ENCODE measurements around the gene PCNX2. TPM values are rescaled to one million over a fixed set of nuclear protein-coding genes. Genes with fewer than 3 reads are reported as not detected.
"Not testable (repeated sequence)": the region's sequence is repeated elsewhere in the genome, so short reads cannot be mapped to it uniquely, and the experiment has no call there.

PCNX2 gene
- total RNA-seq, 2 experiments from 2014 or later: 11.5 to 12.2 TPM

- peaks cover 9% of the 10 kb centered on the region for H3K9me3 Mint-ChIP-seq
- no peak overlapping the region for H3K4me3 Mint-ChIP-seq
- DNase-seq: no peak
- no peak overlapping the region for H3K27ac Mint-ChIP-seq
- CTCF ChIA-PET: no interaction called here
- peaks cover 72% of the 10 kb centered on the region for H3K36me3 Mint-ChIP-seq (ENCODE audit: low read depth)
- H3K27me3 Mint-ChIP-seq (ENCODE audit: low read depth): no peaks in the 10 kb centered on the region
- no peaks in the 10 kb centered on the region for H3K4me1 Mint-ChIP-seq (ENCODE audit: low read depth)
- intact Hi-C loops (cut with micrococcal nuclease): no loop called here
Measured at GRCh38 chr1:233197940-233198339, 97.6 kb downstream of the PCNX2 start.

- CTCF ChIA-PET: interaction anchor here (0.6 kb wide), 1 partner anchor 12 kb away, joined by 3 read pairs; no protein-coding TSS in a partner anchor
- no peak overlapping the region for H3K27ac Mint-ChIP-seq
- no peaks in the 10 kb centered on the region for H3K27me3 Mint-ChIP-seq (ENCODE audit: low read depth)
- peaks cover 9% of the 10 kb centered on the region for H3K9me3 Mint-ChIP-seq
- no peak overlapping the region for H3K4me3 Mint-ChIP-seq
- H3K36me3 Mint-ChIP-seq (ENCODE audit: low read depth): peaks cover 61% of the 10 kb centered on the region
- DNase-seq: no peak
- intact Hi-C loops (cut with micrococcal nuclease): no loop called here
- no peaks in the 10 kb centered on the region for H3K4me1 Mint-ChIP-seq (ENCODE audit: low read depth)
Measured at GRCh38 chr1:233193741-233194140, 101.8 kb downstream of the PCNX2 start.

- peaks cover 7% of the 10 kb centered on the region for H3K9me3 Mint-ChIP-seq
- H3K27me3 Mint-ChIP-seq (ENCODE audit: low read depth): no peaks in the 10 kb centered on the region
Measured at GRCh38 chr1:233190987-233191386, 104.5 kb downstream of the PCNX2 start.

DNA sequence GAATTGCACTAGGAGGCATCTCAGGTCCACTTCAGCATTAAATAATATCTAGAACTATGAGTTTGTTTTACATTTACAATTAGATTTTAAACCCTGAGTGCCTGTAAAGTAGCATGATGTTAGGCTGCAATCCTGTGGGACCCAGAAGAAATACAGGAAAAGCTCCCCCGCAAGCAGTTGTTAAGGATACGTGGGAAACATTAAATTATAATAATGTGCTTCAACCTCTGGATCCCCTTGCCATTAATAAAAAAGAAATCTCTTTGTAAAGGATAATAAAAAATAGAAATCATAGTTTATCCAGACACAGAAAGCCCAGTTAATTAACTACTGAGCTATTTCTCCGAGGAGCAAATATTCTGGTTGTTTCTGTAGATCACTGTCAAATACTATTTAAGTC is 106.0 kb downstream of the PCNX2 start:
- intact Hi-C loops (cut with micrococcal nuclease): no loop called here
- CTCF ChIA-PET: no interaction called here
- H3K36me3 Mint-ChIP-seq (ENCODE audit: low read depth): peaks cover 37% of the 10 kb centered on the region
- no peak overlapping the region for H3K27ac Mint-ChIP-seq
- DNase-seq: no peak
- no peak overlapping the region for H3K4me3 Mint-ChIP-seq
- H3K9me3 Mint-ChIP-seq: peaks cover 6% of the 10 kb centered on the region
- no peaks in the 10 kb centered on the region for H3K27me3 Mint-ChIP-seq (ENCODE audit: low read depth)
- H3K4me1 Mint-ChIP-seq (ENCODE audit: low read depth): no peaks in the 10 kb centered on the region

More at GRCh38 chr1:233190987-233191386, 104.5 kb downstream of the PCNX2 start:
- CTCF ChIA-PET: no interaction called here
- Mint-ChIP-seq H3K36me3 (ENCODE audit: low read depth) (peaks cover 47% of the 10 kb centered on the region), H3K4me1 (ENCODE audit: low read depth) (no peaks in the 10 kb centered on the region), H3K27ac (no peak overlapping the region), H3K4me3 (no peak overlapping the region)
- intact Hi-C loops (cut with micrococcal nuclease): no loop called here
- no peak for DNase-seq

DNA sequence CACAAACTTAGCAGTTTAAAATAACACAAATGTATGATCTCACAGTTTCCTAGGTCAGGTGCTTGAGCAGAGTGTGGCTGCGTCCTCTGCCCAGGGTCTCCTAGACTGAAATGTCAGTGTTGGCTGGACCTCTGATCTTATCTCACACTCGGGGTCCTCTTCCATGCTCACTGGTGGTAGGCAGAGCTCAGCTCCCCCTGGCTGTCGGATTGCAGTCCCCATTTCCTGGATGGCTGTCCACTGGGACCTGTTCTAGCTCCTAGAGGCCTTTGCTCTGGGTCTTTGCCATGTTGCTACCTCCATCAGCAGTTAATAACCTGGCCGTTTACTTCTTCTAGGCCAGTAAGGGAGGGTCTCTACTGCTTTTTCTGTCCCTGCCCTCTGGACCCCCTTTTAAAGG is 107.5 kb downstream of the PCNX2 start:
- H3K27ac Mint-ChIP-seq: no peak overlapping the region
- no peaks in the 10 kb centered on the region for H3K27me3 Mint-ChIP-seq (ENCODE audit: low read depth)
- no peak overlapping the region for H3K4me3 Mint-ChIP-seq
- H3K4me1 Mint-ChIP-seq (ENCODE audit: low read depth): no peaks in the 10 kb centered on the region
- H3K9me3 Mint-ChIP-seq: no peaks in the 10 kb centered on the region
- CTCF ChIA-PET: no interaction called here
- no peak for DNase-seq
- H3K36me3 Mint-ChIP-seq (ENCODE audit: low read depth): peaks cover 36% of the 10 kb centered on the region
- intact Hi-C loops (cut with micrococcal nuclease): no loop called here

DNA sequence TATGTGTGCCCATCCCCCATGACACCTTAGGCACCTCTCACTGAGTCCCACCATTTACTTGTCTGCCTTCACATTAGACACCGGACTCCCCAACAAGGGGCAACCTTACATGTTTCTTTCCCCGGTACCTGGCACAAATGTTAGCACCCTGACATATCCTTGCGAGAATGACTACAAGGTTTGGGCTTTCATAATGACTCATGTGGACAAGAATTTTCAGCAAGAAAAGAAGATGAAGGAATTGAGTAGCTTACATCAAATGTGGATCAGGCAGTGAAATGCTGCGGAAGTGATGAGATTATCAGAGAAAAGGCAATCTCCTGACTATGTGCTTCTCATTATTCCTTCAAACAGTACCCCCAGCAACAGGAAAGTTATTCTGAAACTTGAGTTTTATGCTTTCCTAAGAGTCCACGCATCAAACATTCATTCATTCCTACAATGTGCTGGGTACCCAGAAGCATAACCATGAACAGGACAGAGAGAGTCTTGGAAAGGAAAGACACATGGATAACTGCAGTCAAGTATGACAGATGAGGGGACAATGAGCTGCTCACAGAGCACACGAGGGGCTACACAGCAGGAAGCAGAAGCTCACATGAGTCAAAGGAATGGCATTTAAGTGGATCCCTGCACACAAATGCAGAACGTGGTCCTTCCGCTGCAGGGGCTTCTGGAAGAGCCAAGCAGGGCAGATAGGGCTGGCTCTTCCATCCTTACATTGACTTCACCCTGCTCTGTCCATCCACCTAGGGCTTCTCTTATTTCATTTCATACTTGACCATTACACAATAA is 112.1 kb downstream of the PCNX2 start:
- intact Hi-C loops (cut with micrococcal nuclease): no loop called here
- Mint-ChIP-seq H3K4me1 (ENCODE audit: low read depth) (no peaks in the 10 kb centered on the region), H3K4me3 (no peak overlapping the region), H3K36me3 (ENCODE audit: low read depth) (peaks cover 52% of the 10 kb centered on the region), H3K27me3 (ENCODE audit: low read depth) (no peaks in the 10 kb centered on the region), H3K27ac (no peak overlapping the region), H3K9me3 (peaks cover 13% of the 10 kb centered on the region)
- no peak for DNase-seq
- CTCF ChIA-PET: no interaction called here

DNA sequence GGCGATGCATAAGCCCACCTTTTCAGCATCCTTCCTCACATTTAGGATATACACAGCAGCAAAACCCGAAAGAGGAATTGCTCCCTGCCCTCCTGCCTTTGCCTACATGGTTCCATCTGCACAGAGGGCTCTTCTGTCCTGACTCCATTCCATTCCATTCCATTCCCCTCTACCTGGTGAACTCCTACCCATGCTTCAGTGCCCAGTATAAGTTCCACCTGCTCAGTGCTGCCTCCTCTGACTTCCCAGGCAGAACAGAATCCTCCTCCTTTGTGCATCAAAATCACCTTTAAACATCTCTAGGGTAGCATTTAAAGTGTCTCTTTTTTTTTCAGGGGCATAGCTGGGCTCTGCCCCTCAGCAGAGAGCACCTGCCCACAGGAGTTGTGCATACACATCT is 112.9 kb downstream of the PCNX2 start:
- intact Hi-C loops (cut with micrococcal nuclease): no loop called here
- Mint-ChIP-seq H3K9me3 (peaks cover 18% of the 10 kb centered on the region), H3K4me3 (no peak overlapping the region), H3K27ac (no peak overlapping the region), H3K4me1 (ENCODE audit: low read depth) (no peaks in the 10 kb centered on the region), H3K27me3 (ENCODE audit: low read depth) (no peaks in the 10 kb centered on the region), H3K36me3 (ENCODE audit: low read depth) (peaks cover 59% of the 10 kb centered on the region)
- CTCF ChIA-PET: no interaction called here
- DNase-seq: no peak

DNA sequence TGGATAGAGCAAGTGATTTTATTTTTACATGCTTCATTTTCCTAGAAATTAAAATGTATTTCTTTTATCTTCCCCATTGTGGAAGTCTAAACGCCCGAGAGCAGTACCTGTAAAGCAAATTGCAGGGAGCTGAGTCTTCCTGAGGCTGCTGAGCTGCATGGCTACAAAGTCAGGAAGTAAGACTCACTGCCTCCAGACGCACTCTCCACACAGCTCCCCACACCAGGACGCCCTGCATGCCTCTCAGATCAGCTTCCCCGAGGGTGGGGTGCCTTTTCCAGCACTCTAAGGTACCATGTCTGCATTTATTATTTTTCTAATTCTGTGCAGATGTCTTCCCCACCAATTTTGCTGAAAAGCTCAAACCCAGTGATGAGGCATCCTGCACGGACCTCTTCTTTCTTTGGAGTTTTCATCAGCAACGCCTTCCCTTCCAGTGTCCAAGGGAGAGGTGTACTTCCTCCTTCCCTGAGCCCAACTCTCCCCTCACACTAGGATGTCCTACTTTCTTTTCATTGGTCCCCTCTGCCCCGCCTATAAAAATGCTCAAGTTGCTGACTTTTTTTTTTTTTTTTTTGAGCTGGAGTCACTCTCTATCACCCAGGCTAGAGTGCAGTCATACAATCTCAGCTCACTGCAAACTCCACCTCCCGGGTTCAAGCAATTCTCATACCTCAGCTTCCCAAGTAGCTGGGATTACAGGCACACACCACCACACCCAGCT is 114.7 kb downstream of the PCNX2 start:
- intact Hi-C loops (cut with micrococcal nuclease): no loop called here
- Mint-ChIP-seq H3K4me1 (ENCODE audit: low read depth) (no peaks in the 10 kb centered on the region), H3K27ac (no peak overlapping the region), H3K36me3 (ENCODE audit: low read depth) (peaks cover 70% of the 10 kb centered on the region), H3K27me3 (ENCODE audit: low read depth) (no peaks in the 10 kb centered on the region), H3K4me3 (no peak overlapping the region), H3K9me3 (peaks cover 24% of the 10 kb centered on the region)
- DNase-seq: no peak
- CTCF ChIA-PET: no interaction called here

DNA sequence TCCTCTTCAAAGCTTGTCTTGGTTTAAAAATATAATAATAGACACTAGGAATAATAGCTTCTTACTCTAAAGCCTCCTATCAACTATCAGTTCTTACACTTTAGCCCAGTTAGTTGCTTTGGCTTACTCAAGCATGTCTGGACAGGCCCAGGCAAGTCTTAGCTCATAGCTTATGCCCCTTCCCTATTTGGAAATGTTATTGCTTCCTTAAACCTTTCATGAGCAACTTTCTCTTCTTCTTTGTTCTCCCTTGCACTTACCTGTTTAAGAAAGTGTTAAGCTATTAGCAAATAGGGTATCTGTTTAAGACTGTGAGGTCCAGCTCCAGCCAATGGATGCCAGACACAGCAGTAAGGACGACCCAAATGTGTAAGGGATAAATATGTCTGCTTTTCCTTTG is 115.9 kb downstream of the PCNX2 start:
- DNase-seq; CTCF ChIA-PET; H3K27me3 Mint-ChIP-seq (ENCODE audit: low read depth); H3K4me1 Mint-ChIP-seq (ENCODE audit: low read depth); H3K4me3 Mint-ChIP-seq: not testable (repeated sequence)
- peak overlapping the region; percentile 61 for H3K27ac Mint-ChIP-seq
- H3K9me3 Mint-ChIP-seq: peaks cover 24% of the 10 kb centered on the region
- H3K36me3 Mint-ChIP-seq (ENCODE audit: low read depth): peaks cover 79% of the 10 kb centered on the region
- intact Hi-C loops (cut with micrococcal nuclease): loop anchor here (5.0 kb wide), 1 partner anchor 547 kb away; the partner anchor contains the start of gene SIPA1L2

GRCh38 chr1:233172201-233172600 is 123.3 kb downstream of the PCNX2 start:
- CTCF ChIA-PET: interaction anchor here (0.6 kb wide), 1 partner anchor 572 kb away, joined by 3 read pairs; no protein-coding TSS in a partner anchor
- no peaks in the 10 kb centered on the region for H3K27me3 Mint-ChIP-seq (ENCODE audit: low read depth)
- no peak overlapping the region for H3K4me3 Mint-ChIP-seq
- peaks cover 8% of the 10 kb centered on the region for H3K9me3 Mint-ChIP-seq
- no peaks in the 10 kb centered on the region for H3K4me1 Mint-ChIP-seq (ENCODE audit: low read depth)
- intact Hi-C loops (cut with micrococcal nuclease): no loop called here
- H3K36me3 Mint-ChIP-seq (ENCODE audit: low read depth): peaks cover 48% of the 10 kb centered on the region
- no peak overlapping the region for H3K27ac Mint-ChIP-seq
- DNase-seq: no peak

DNA sequence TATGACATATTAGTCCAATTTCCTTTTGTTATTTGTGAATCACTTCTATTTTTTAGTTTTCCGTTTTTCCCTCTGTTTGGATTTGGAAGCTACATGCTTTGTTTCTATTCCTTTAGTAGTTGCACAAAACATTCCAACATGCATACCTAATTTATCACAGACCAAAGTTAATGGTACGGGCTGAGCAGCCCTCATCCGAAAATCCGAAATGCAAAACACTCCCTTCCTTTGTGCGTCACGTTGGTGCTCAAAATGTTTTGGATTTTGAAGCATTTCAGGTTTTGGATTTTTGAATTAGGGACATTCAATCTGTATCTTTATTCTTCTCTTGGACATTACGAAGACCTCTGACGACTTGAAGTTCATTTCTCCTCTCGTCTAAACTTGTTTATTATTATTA is 124.8 kb downstream of the PCNX2 start:
- no peak for DNase-seq
- H3K9me3 Mint-ChIP-seq: peaks cover 6% of the 10 kb centered on the region
- H3K36me3 Mint-ChIP-seq (ENCODE audit: low read depth): peaks cover 41% of the 10 kb centered on the region
- H3K27me3 Mint-ChIP-seq (ENCODE audit: low read depth): no peaks in the 10 kb centered on the region
- intact Hi-C loops (cut with micrococcal nuclease): no loop called here
- H3K4me3 Mint-ChIP-seq: no peak overlapping the region
- CTCF ChIA-PET: no interaction called here
- no peak overlapping the region for H3K27ac Mint-ChIP-seq
- no peaks in the 10 kb centered on the region for H3K4me1 Mint-ChIP-seq (ENCODE audit: low read depth)

GRCh38 chr1:233168384-233168783 is 127.1 kb downstream of the PCNX2 start:
- Mint-ChIP-seq H3K36me3 (ENCODE audit: low read depth) (peaks cover 48% of the 10 kb centered on the region), H3K4me1 (ENCODE audit: low read depth) (no peaks in the 10 kb centered on the region), H3K27ac (no peak overlapping the region), H3K27me3 (ENCODE audit: low read depth) (no peaks in the 10 kb centered on the region), H3K4me3 (no peak overlapping the region), H3K9me3 (peaks cover 16% of the 10 kb centered on the region)
- intact Hi-C loops (cut with micrococcal nuclease): no loop called here
- DNase-seq: no peak
- CTCF ChIA-PET: no interaction called here

DNA sequence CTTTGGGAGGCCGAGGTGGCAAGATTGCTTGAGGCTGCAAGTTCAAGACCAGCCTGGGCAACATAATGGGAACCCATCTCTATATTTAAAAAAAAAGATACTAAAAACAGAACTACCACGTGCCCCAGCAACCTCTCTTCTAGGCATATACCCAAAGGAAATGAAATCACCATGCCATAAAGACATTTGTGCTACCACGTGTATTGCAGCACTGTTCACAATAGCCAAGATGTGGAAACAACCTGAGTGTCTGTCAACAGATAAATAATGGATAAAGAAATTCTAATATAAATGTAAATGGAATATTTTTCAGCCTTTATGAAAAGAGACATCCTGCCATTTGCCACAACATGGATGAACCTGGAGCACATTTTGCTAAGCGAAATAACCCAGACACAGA is 128.6 kb downstream of the PCNX2 start:
- no peak for DNase-seq

More for the DNA sequence above, 128.6 kb downstream of the PCNX2 start:
- peaks cover 14% of the 10 kb centered on the region for H3K9me3 Mint-ChIP-seq
- no peak overlapping the region for H3K27ac Mint-ChIP-seq
- intact Hi-C loops (cut with micrococcal nuclease): no loop called here
- no peaks in the 10 kb centered on the region for H3K4me1 Mint-ChIP-seq (ENCODE audit: low read depth)
- no peak overlapping the region for H3K4me3 Mint-ChIP-seq
- CTCF ChIA-PET: no interaction called here
- H3K27me3 Mint-ChIP-seq (ENCODE audit: low read depth): no peaks in the 10 kb centered on the region
- H3K36me3 Mint-ChIP-seq (ENCODE audit: low read depth): peaks cover 37% of the 10 kb centered on the region

Measured in activated naive CD4-positive, alpha-beta T cell treated with anti-CD3 and anti-CD28 coated beads for 36 hours (primary cell).